Panc1 (cell line): Measurements from ENCODE around the gene NARF.

Experiments
- POLR2AphosphoS5 ChIP-seq: IDR thresholded peaks from 2 replicates; pipeline ENCODE4 v1.6.1; 2012; ENCODE audit warnings: mild to moderate bottlenecking, low read depth, low read length, moderate library complexity
- SIN3A ChIP-seq: IDR thresholded peaks from 2 replicates; pipeline ENCODE4 v1.6.1; 2012; ENCODE audit warnings: low read depth, mild to moderate bottlenecking, low read length, moderate library complexity, borderline replicate concordance; ENCODE audit not compliant: insufficient read depth
- TCF7L2 ChIP-seq: IDR thresholded peaks from 2 replicates; pipeline ENCODE4 v1.6.1; 2011; ENCODE audit warnings: mild to moderate bottlenecking, low read depth, low read length, inconsistent platforms
- TF ChIP-seq, protein P1 (sequence below): fragments of 450-650 bp; IDR thresholded peaks from 2 replicates; pipeline ENCODE4 v1.5.1; 2017; ENCODE audit warnings: mild to moderate bottlenecking
- TF ChIP-seq, protein P2 (sequence below), 2 experiments: IDR thresholded peaks; 2 replicates each; pipeline ENCODE4 v1.6.1; 2011 to 2012; ENCODE audit warnings: low read depth in 2 of 2, control low read depth in 1 of 2, low read length in 1 of 2, mild to moderate bottlenecking in 1 of 2, moderate library complexity in 1 of 2; ENCODE audit not compliant: insufficient read depth in 1 of 2

DNA sequence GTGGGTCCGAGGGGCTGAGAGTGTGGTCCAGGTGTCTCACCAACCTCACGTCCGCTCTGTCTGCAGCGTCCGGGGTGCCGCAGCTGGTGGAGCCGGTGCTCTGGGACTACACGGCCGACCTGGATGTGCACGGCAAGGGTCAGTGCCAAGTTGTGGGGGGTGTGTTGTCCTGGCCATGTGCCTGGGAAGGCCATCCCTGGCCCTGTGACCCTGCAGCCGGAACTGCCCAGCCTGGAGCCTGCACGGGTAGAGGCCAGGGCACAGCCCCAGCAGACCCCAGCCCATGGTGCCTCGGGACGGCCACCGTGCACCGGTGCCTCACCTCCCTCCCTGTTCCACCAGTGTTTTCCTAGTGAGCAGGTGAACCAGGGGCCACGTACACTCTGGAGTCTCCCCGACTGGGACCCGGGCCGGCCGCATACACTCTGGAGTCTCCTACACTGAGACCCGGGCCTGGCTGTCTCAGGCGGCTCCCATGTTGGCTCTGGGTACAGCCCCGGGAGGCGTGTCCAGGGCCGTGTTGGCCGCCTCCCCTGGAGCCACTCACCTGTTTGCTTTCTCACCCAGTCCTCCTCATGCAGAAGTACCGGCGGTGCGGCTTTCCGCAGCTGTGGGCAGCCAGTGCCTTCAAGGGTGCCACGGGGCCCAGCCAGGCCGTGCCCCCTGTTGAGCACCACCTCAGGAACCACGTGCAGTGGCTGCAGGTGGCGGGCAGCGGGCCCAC, 21.8 kb upstream of the NARF start:
- TF ChIP-seq, protein P1, sequence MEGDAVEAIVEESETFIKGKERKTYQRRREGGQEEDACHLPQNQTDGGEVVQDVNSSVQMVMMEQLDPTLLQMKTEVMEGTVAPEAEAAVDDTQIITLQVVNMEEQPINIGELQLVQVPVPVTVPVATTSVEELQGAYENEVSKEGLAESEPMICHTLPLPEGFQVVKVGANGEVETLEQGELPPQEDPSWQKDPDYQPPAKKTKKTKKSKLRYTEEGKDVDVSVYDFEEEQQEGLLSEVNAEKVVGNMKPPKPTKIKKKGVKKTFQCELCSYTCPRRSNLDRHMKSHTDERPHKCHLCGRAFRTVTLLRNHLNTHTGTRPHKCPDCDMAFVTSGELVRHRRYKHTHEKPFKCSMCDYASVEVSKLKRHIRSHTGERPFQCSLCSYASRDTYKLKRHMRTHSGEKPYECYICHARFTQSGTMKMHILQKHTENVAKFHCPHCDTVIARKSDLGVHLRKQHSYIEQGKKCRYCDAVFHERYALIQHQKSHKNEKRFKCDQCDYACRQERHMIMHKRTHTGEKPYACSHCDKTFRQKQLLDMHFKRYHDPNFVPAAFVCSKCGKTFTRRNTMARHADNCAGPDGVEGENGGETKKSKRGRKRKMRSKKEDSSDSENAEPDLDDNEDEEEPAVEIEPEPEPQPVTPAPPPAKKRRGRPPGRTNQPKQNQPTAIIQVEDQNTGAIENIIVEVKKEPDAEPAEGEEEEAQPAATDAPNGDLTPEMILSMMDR: no peak
- TF ChIP-seq, protein P2, sequence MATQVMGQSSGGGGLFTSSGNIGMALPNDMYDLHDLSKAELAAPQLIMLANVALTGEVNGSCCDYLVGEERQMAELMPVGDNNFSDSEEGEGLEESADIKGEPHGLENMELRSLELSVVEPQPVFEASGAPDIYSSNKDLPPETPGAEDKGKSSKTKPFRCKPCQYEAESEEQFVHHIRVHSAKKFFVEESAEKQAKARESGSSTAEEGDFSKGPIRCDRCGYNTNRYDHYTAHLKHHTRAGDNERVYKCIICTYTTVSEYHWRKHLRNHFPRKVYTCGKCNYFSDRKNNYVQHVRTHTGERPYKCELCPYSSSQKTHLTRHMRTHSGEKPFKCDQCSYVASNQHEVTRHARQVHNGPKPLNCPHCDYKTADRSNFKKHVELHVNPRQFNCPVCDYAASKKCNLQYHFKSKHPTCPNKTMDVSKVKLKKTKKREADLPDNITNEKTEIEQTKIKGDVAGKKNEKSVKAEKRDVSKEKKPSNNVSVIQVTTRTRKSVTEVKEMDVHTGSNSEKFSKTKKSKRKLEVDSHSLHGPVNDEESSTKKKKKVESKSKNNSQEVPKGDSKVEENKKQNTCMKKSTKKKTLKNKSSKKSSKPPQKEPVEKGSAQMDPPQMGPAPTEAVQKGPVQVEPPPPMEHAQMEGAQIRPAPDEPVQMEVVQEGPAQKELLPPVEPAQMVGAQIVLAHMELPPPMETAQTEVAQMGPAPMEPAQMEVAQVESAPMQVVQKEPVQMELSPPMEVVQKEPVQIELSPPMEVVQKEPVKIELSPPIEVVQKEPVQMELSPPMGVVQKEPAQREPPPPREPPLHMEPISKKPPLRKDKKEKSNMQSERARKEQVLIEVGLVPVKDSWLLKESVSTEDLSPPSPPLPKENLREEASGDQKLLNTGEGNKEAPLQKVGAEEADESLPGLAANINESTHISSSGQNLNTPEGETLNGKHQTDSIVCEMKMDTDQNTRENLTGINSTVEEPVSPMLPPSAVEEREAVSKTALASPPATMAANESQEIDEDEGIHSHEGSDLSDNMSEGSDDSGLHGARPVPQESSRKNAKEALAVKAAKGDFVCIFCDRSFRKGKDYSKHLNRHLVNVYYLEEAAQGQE (IDR thresholded peaks at IDR 0.05; ENCODE audit: insufficient read depth in 1 of 2, low read depth in 2 of 2, low read length in 1 of 2): no peak
- no peak for TF ChIP-seq POLR2AphosphoS5
- TF ChIP-seq TCF7L2: no peak
- no peak for TF ChIP-seq SIN3A
